GM12878 (cell line): ENCODE measurements around the gene SLC9A3. TPM values are rescaled to one million over a fixed set of nuclear protein-coding genes. Genes with fewer than 3 reads are reported as not detected.

Experiments
- ATAC-seq: fragments of 200-7000 bp; cut with Tn5 transposase; 3 replicates; pipeline ENCODE4 v1.9.1; 2020; ENCODE audit warnings: mild to moderate bottlenecking, moderate library complexity
- BruUV-seq: library from RNA; stranded (reverse); fragments of 400-500 nt; replicated peaks from 2 replicates; lab custom pipeline; 2021; lab: Mats Ljungman, UMichigan
- CTCF ChIA-PET: fragments of 300-600 bp; sonication (Branson Sonifier 250); formaldehyde crosslinking; extraction: SDS; loops from one replicate; lab custom pipeline; 2021; ENCODE audit warnings: inconsistent platforms; lab: Yijun Ruan, JAX
- POLR2A ChIA-PET: fragments of 350-600 bp; formaldehyde crosslinking; extraction: SDS; loops from one replicate; lab custom pipeline; 2021; ENCODE audit warnings: inconsistent platforms; lab: Charles Lee
- RAD21 ChIA-PET: fragments of 300-600 bp; sonication (Branson Sonifier 250); formaldehyde crosslinking; loops from one replicate; lab custom pipeline; 2023; ENCODE audit warnings: antibody characterized with exemption; ENCODE audit not compliant: unreplicated experiment; lab: Charles Lee
- SMC1A ChIA-PET: fragments of 300-600 bp; sonication (Branson Sonifier 250); formaldehyde crosslinking; loops from one replicate; lab custom pipeline; 2023; ENCODE audit not compliant: unreplicated experiment, uncharacterized antibody; lab: Charles Lee
- DNase-seq: peaks from one replicate; pipeline ENCODE4 v3.0.0-alpha.2; 2011; ENCODE audit warnings: low read depth, low spot score
- FAIRE-seq: peaks from 3 replicates; lab custom pipeline; 2011; peaks lifted over from hg19 to GRCh38; lab: Jason Lieb, UNC
- H2AFZ ChIP-seq: 2 replicates; pipeline ENCODE4 v1.6.0; 2011; ENCODE audit warnings: low read depth, low read length, control low read depth; ENCODE audit not compliant: control insufficient read depth
- H3K27ac ChIP-seq: 2 replicates; pipeline ENCODE4 v1.5.1; 2011; ENCODE audit warnings: control low read depth; ENCODE audit not compliant: control insufficient read depth, insufficient read depth
- H3K27me3 ChIP-seq, 2 experiments: replicated peaks in 1 of 2; 2 replicates each; pipeline versions ENCODE4 v1.6.0 to v1.6.1; 2011; ENCODE audit warnings: low read length in 1 of 2; ENCODE audit not compliant: control insufficient read depth in 2 of 2, insufficient read depth in 2 of 2
- H3K36me3 ChIP-seq, 2 experiments: 2 replicates each; pipeline ENCODE4 v1.5.1; 2011; ENCODE audit warnings: low read length in 1 of 2; ENCODE audit not compliant: control insufficient read depth in 2 of 2, insufficient read depth in 2 of 2
- H3K4me1 ChIP-seq: 2 replicates; pipeline ENCODE4 v1.6.1; 2011; ENCODE audit warnings: mild to moderate bottlenecking, low read length, moderate library complexity, mixed read lengths; ENCODE audit not compliant: control insufficient read depth, insufficient read depth
- H3K4me2 ChIP-seq: 2 replicates; pipeline ENCODE4 v1.6.0; 2011; ENCODE audit warnings: control low read depth; ENCODE audit not compliant: control insufficient read depth, insufficient read depth
- H3K4me3 ChIP-seq: fragments of 200-600 bp; sonication (generic); 2 replicates; pipeline ENCODE4 v1.5.1; 2016
- H3K79me2 ChIP-seq: 2 replicates; pipeline ENCODE4 v1.6.0; 2011; ENCODE audit warnings: low read length; ENCODE audit not compliant: control insufficient read depth, insufficient read depth
- H3K9ac ChIP-seq: 2 replicates; pipeline ENCODE4 v1.8.0; 2011; ENCODE audit warnings: low read length, control low read depth, mixed read lengths; ENCODE audit not compliant: control insufficient read depth, insufficient read depth
- H3K9me3 ChIP-seq: replicated peaks from 3 replicates; pipeline ENCODE4 v1.5.1; 2011; ENCODE audit warnings: mild to moderate bottlenecking, low read length; ENCODE audit not compliant: control insufficient read depth, insufficient read depth
- H4K20me1 ChIP-seq: 2 replicates; pipeline ENCODE4 v1.6.0; 2011; ENCODE audit not compliant: control insufficient read depth, insufficient read depth
- CHD4 ChIP-seq: fragments of 200-600 bp; sonication (generic); IDR thresholded peaks from 2 replicates; pipeline ENCODE4 v1.6.1; 2016; ENCODE audit warnings: mild to moderate bottlenecking
- CREB1 ChIP-seq: IDR thresholded peaks from 2 replicates; pipeline ENCODE4 v1.6.1; 2012; ENCODE audit warnings: low read depth, mild to moderate bottlenecking, inconsistent platforms
- ELK1 ChIP-seq: IDR thresholded peaks from 2 replicates; pipeline ENCODE4 v1.6.1; 2012; ENCODE audit warnings: low read depth, low read length, improper control_type of control experiment
- PML ChIP-seq: IDR thresholded peaks from 2 replicates; pipeline ENCODE4 v1.6.1; 2012; ENCODE audit warnings: low read length, inconsistent platforms
- TCF3 ChIP-seq: IDR thresholded peaks from 2 replicates; pipeline ENCODE4 v1.6.1; 2012; ENCODE audit warnings: low read depth, mild to moderate bottlenecking, low read length, borderline replicate concordance; ENCODE audit not compliant: insufficient read depth
- ZNF622 ChIP-seq: fragments of 450-650 bp; IDR thresholded peaks from 2 replicates; pipeline ENCODE4 v1.6.1; 2017; ENCODE audit warnings: mild to moderate bottlenecking, inconsistent platforms
- ZSCAN29 ChIP-seq: fragments of 450-650 bp; IDR thresholded peaks from 2 replicates; pipeline ENCODE4 v1.6.1; 2017; ENCODE audit warnings: mild to moderate bottlenecking, moderate library complexity
- ZZZ3 ChIP-seq: IDR thresholded peaks from 2 replicates; pipeline ENCODE4 v1.6.1; 2011; ENCODE audit warnings: low read depth; ENCODE audit not compliant: control insufficient read depth, insufficient read length
- WGBS: methylation state at CpG from one replicate; pipeline ENCODE4 v1.1.6; 2016; ENCODE audit warnings: low lambda C conversion rate; ENCODE audit not compliant: insufficient replicate concordance, insufficient coverage; ENCODE audit errors: missing lambda C conversion rate; 5-methylcytosine and 5-hydroxymethylcytosine counted together
- in situ Hi-C: fragments of 300-500 bp; cut with MboI; formaldehyde crosslinking; loops from 9 replicates; pipeline ENCODE4 v1.14.3; 2018; ENCODE audit warnings: mixed read lengths
- intact Hi-C: fragments of 100-400 bp; cut with micrococcal nuclease; formaldehyde crosslinking; loops from one replicate; pipeline ENCODE4 v1.14.2; 2022; ENCODE audit not compliant: unreplicated experiment
- polyA plus RNA-seq, 11 experiments: library from polyadenylated mRNA; depleted of rRNA in 4 of 11; unstranded in 6 of 11; stranded (reverse) in 5 of 11; fragments of >200 nt; fragmentation: Nextera tagmentation in 4 of 11; fragmentation: Illumina TruSeq in 1 of 11; extraction: Ambion mirVana in 4 of 11; extraction: Trizol in 1 of 11; gene quantifications; 1 replicate in 1 of 11; 2 replicates in 10 of 11; pipeline versions ENCODE4 v1.2.1 to v1.2.3, GENCODE V29; 2011 to 2016; ENCODE audit warnings: inconsistent platforms in 2 of 11, missing spikeins in 2 of 11, low read depth in 1 of 11
- total RNA-seq, 4 experiments: library from RNA; depleted of rRNA in 3 of 4; stranded (reverse); fragments of >200 nt in 3 of 4; fragmentation: Illumina TruSeq in 1 of 4; extraction: Trizol in 1 of 4; gene quantifications; 2 replicates each; pipeline versions ENCODE4 v1.2.1 to v1.2.3, GENCODE V29; 2013 to 2021
- TF ChIP-seq, protein P1 (sequence below): fragments of 450-650 bp; IDR thresholded peaks from 2 replicates; pipeline ENCODE4 v1.6.1; 2017; ENCODE audit warnings: antibody characterized with exemption, mild to moderate bottlenecking, moderate library complexity
- TF ChIP-seq, protein P2 (sequence below): fragments of 450-650 bp; IDR thresholded peaks from 2 replicates; pipeline ENCODE4 v1.6.1; 2016; ENCODE audit warnings: mild to moderate bottlenecking, moderate library complexity, borderline replicate concordance

Gene SLC9A3
- total and polyA plus RNA-seq, 10 of the 15 experiments (the other 5 are each of a cell fraction or from before 2014, with no cell fraction given), result 0.04 to 5.2 (median 2.3) TPM; not detected in 1

DNA sequence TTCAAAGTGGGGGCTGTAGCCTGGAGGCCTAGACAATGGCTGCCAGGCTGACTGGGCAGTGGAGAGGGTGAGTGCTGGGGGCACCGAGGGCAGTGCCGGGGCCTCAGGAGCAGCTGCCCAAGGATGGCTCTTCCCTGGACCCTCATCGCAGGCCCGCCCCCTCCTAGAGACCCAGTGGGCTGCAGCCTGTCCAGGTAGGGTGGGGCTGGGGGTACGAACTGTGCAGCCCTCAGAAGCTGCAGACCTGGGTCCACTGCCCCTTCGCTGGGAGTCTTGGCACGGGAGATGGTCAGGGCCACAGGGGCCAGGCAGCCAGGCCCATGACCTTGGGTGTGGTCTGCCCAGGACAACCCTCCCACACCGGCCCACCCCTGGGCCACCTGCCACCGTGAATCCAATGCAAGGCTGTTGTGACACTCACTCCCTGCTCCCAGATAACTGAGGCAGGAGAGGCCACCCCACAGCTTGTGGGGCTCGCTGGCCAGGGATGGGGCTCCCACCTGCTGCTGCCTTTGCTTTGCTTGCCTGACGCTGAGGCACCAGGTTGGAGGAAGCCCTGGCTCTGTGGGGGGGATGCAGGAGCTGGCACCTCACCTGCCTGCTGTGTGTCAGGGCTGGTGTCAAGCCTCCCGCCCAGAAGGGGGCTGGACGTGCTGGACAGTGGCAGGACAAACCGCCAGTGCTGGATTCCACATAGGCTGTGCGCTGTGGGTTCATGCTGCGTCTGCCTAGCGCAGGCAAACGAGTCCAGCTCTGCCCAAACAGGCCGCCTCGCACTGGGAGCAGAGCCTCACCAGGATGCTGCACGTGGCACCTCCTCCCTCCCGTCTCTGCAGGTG lies 23.1 kb upstream of the SLC9A3 start (continued):
- TF ChIP-seq, protein P1, sequence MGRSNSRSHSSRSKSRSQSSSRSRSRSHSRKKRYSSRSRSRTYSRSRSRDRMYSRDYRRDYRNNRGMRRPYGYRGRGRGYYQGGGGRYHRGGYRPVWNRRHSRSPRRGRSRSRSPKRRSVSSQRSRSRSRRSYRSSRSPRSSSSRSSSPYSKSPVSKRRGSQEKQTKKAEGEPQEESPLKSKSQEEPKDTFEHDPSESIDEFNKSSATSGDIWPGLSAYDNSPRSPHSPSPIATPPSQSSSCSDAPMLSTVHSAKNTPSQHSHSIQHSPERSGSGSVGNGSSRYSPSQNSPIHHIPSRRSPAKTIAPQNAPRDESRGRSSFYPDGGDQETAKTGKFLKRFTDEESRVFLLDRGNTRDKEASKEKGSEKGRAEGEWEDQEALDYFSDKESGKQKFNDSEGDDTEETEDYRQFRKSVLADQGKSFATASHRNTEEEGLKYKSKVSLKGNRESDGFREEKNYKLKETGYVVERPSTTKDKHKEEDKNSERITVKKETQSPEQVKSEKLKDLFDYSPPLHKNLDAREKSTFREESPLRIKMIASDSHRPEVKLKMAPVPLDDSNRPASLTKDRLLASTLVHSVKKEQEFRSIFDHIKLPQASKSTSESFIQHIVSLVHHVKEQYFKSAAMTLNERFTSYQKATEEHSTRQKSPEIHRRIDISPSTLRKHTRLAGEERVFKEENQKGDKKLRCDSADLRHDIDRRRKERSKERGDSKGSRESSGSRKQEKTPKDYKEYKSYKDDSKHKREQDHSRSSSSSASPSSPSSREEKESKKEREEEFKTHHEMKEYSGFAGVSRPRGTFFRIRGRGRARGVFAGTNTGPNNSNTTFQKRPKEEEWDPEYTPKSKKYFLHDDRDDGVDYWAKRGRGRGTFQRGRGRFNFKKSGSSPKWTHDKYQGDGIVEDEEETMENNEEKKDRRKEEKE, result no peak
- TF ChIP-seq CREB1 (no peak), ZNF622 (no peak), TCF3 (no peak), CHD4 (no peak), ZZZ3 (no peak)

- POLR2A ChIA-PET, result no interaction called here
- in situ Hi-C loops (no loop called here), intact Hi-C loops (loop anchor here (10.0 kb wide), 1 partner anchor 232 kb away; no protein-coding TSS in a partner anchor)
- no peaks in the 10 kb centered on the region for H4K20me1 ChIP-seq
- no peak for ATAC-seq
- RAD21 ChIA-PET, result no interaction called here
- H3K4me2 ChIP-seq, result no peak overlapping the region
- 55% methylated on average over 14 of the region's 14 CpGs for WGBS
- SMC1A ChIA-PET, result interaction anchor here (1.0 kb wide), 1 partner anchor 357 kb away, joined by 3 read pairs; no protein-coding TSS in a partner anchor
- no peak for FAIRE-seq
- no TSS peak for BruUV-seq
- H3K4me1 ChIP-seq, result peaks cover 20% of the 10 kb centered on the region
- no peak overlapping the region for H3K27ac ChIP-seq
- no peaks in the 10 kb centered on the region for H3K36me3 ChIP-seq
- no peaks in the 10 kb centered on the region; a peak in 1 of 4 replicates for H3K27me3 ChIP-seq
- no peak for DNase-seq
- CTCF ChIA-PET, result no interaction called here
- no peaks in the 10 kb centered on the region for H3K79me2 ChIP-seq
- H2AFZ ChIP-seq, result no peak overlapping the region
- no peak overlapping the region for H3K4me3 ChIP-seq
- no peaks in the 10 kb centered on the region; the same call in 2 of the 3 replicates for H3K9me3 ChIP-seq
- H3K9ac ChIP-seq, result no peak overlapping the region
- TF ChIP-seq, protein P2, sequence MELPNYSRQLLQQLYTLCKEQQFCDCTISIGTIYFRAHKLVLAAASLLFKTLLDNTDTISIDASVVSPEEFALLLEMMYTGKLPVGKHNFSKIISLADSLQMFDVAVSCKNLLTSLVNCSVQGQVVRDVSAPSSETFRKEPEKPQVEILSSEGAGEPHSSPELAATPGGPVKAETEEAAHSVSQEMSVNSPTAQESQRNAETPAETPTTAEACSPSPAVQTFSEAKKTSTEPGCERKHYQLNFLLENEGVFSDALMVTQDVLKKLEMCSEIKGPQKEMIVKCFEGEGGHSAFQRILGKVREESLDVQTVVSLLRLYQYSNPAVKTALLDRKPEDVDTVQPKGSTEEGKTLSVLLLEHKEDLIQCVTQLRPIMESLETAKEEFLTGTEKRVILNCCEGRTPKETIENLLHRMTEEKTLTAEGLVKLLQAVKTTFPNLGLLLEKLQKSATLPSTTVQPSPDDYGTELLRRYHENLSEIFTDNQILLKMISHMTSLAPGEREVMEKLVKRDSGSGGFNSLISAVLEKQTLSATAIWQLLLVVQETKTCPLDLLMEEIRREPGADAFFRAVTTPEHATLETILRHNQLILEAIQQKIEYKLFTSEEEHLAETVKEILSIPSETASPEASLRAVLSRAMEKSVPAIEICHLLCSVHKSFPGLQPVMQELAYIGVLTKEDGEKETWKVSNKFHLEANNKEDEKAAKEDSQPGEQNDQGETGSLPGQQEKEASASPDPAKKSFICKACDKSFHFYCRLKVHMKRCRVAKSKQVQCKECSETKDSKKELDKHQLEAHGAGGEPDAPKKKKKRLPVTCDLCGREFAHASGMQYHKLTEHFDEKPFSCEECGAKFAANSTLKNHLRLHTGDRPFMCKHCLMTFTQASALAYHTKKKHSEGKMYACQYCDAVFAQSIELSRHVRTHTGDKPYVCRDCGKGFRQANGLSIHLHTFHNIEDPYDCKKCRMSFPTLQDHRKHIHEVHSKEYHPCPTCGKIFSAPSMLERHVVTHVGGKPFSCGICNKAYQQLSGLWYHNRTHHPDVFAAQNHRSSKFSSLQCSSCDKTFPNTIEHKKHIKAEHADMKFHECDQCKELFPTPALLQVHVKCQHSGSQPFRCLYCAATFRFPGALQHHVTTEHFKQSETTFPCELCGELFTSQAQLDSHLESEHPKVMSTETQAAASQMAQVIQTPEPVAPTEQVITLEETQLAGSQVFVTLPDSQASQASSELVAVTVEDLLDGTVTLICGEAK, result no peak
- TF ChIP-seq PML (no peak), ZSCAN29 (no peak), ELK1 (no peak)
These were observed 22.2 kb upstream of the SLC9A3 start for GRCh38 chr5:546376-546908.
